ENCODE results near the gene FAF1. TPM values are rescaled to one million over a fixed set of nuclear protein-coding genes. Genes with fewer than 3 reads are reported as not detected.

Gene FAF1
- total and polyA plus RNA-seq, 2 donors (not counting 3 experiments of a cell fraction or from before 2014, with no cell fraction given) = 9.0 to 57.6 TPM

DNA sequence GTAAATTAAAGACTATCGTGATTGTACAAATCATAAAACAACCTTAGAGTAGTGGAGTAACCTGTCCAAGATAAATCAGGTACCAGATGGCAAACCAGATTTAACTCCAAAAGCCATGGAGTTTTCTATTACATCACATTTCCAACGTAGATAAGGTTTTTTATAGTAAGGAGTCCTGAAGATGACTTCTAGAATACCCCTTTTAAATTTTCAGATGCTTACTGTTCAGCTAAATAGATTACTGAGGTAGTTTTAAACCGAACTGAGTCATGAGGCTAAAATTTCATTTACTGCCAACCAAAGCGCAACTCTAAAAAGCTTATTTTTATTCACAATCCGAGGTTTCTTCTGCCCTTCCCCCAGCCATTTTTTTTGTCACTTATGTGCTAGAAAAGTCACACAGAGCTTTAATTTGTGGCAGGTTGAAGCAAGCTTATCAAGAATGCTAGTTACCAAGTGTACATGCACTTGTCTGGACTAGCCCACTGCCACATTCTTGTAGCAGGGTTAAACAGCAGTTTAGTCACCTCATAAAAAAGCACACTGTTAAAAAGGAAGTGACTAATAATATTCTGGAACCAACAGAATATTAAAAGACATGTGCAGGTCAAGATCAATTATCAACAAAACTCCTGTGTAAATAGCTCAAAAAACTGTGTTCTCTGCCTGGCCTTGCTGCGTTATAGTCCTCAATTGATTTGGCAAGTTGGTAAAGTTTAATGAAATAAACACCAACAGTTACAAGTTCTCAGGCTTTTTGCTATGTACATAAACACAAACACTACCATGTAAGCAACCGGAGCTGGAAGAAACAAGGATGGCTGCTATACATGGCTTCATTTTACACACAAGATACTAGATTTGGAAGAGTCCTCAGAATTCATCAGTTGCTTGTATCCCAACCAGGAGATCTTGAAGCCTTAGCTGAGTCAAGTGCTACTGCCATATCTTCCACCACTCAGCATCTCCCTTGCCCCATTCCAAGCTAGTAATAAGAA is 356.5 kb downstream of the FAF1 start:
- Histone ChIP-seq H3K27ac (ENCODE audit: insufficient read depth, low read depth, low read length) (peak overlapping the region; percentile 90), H3K4me2 (ENCODE audit: insufficient read depth, low read length) (peak overlapping the region; percentile 78), H3K4me1 (ENCODE audit: control insufficient read depth, extremely low read depth, insufficient read depth, low read length) (peaks cover 18% of the 10 kb centered on the region), H2AFZ (ENCODE audit: low read depth, low read length) (peak overlapping the region; percentile 35), H3K9me3 (replicated peaks; ENCODE audit: control insufficient read depth, insufficient read depth, low read length) (no peaks in the 10 kb centered on the region), H3K27me3 (ENCODE audit: control insufficient read depth in 2 of 2, insufficient read depth in 2 of 2, low read length in 2 of 2) (no peaks in the 10 kb centered on the region), H3K79me2 (ENCODE audit: control insufficient read depth, insufficient read depth, low read length) (no peaks in the 10 kb centered on the region), H3K36me3 (ENCODE audit: control insufficient read depth in 2 of 2, extremely low read depth in 1 of 2, insufficient read depth in 2 of 2, low read length in 2 of 2) (no peaks in the 10 kb centered on the region), H4K20me1 (replicated peaks; ENCODE audit: control insufficient read depth, extremely low read depth, insufficient read depth, low read length) (no peaks in the 10 kb centered on the region), H3K4me3 (replicated peaks in 1 of 3; ENCODE audit: insufficient read depth in 1 of 3, low read depth in 1 of 3, low read length in 3 of 3) (no peak overlapping the region), H3K9ac (replicated peaks; ENCODE audit: extremely low read depth, insufficient read depth, low read length) (peak overlapping the region; percentile 44), H3K9me1 (replicated peaks; ENCODE audit: control insufficient read depth, extremely low read depth, insufficient read depth, low read length) (no peaks in the 10 kb centered on the region)
- CTCF ChIA-PET = interaction anchor here (0.8 to 11.8 kb wide), 23 partner anchors 9 to 233 kb away, joined by 3 to 170 read pairs (median 4); no protein-coding TSS in a partner anchor
- FAIRE-seq = peak; percentile 84
- DNase-seq (ENCODE audit: low read depth, low spot score) = peak; percentile 92
- dilution Hi-C loops (cut with MboI; ENCODE audit: extremely low pct_ligation_motif_present, low sequenced_read_pairs) (no loop called here), intact Hi-C loops (cut with micrococcal nuclease) (loop anchor here (2.0 kb wide), 1 partner anchor 73 kb away; no protein-coding TSS in a partner anchor)
- TF ChIP-seq JUN (IDR thresholded peaks at IDR 0.05; ENCODE audit: borderline replicate concordance, insufficient read depth, insufficient read length, low read depth) (peak; percentile 66), CTCF (IDR thresholded peaks at IDR 0.05; ENCODE audit: extremely low read depth in 1 of 2, insufficient read depth in 1 of 2, low read depth in 1 of 2, low read length in 2 of 2) (no peak), GATA2 (IDR thresholded peaks at IDR 0.05; ENCODE audit: insufficient read depth, insufficient read length, low read depth, low read length) (peak; percentile 45), FOS (IDR thresholded peaks at IDR 0.05; ENCODE audit: borderline replicate concordance, insufficient read depth, low read length) (peak; percentile 63), EZH2 (IDR thresholded peaks at IDR 0.05; ENCODE audit: borderline replicate concordance, low read depth, low read length, severe bottlenecking) (no peak), POLR2AphosphoS5 (IDR thresholded peaks at IDR 0.05; ENCODE audit: insufficient read depth, low read depth, low read length) (peak; percentile 33), MYC (IDR thresholded peaks at IDR 0.05; ENCODE audit: low read depth, low read length) (no peak), POLR2A (IDR thresholded peaks at IDR 0.05; ENCODE audit: low read depth, low read length) (no peak)
- TF ChIP-seq, protein P1, sequence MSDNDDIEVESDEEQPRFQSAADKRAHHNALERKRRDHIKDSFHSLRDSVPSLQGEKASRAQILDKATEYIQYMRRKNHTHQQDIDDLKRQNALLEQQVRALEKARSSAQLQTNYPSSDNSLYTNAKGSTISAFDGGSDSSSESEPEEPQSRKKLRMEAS (IDR thresholded peaks at IDR 0.05; ENCODE audit: insufficient read depth, insufficient read length) = no peak
- BruUV-seq (replicated peaks) = TSS peak; percentile 98
- POLR2A ChIA-PET = interaction anchor here (0.6 kb wide), 1 partner anchor 65 kb away, joined by 3 read pairs; no protein-coding TSS in a partner anchor
